ENCODE results near the gene CCDC40.
"Not testable (repeated sequence)": the region's sequence is repeated elsewhere in the genome, so short reads cannot be mapped to it uniquely, and the experiment has no call there.

The CCDC40 gene

DNA sequence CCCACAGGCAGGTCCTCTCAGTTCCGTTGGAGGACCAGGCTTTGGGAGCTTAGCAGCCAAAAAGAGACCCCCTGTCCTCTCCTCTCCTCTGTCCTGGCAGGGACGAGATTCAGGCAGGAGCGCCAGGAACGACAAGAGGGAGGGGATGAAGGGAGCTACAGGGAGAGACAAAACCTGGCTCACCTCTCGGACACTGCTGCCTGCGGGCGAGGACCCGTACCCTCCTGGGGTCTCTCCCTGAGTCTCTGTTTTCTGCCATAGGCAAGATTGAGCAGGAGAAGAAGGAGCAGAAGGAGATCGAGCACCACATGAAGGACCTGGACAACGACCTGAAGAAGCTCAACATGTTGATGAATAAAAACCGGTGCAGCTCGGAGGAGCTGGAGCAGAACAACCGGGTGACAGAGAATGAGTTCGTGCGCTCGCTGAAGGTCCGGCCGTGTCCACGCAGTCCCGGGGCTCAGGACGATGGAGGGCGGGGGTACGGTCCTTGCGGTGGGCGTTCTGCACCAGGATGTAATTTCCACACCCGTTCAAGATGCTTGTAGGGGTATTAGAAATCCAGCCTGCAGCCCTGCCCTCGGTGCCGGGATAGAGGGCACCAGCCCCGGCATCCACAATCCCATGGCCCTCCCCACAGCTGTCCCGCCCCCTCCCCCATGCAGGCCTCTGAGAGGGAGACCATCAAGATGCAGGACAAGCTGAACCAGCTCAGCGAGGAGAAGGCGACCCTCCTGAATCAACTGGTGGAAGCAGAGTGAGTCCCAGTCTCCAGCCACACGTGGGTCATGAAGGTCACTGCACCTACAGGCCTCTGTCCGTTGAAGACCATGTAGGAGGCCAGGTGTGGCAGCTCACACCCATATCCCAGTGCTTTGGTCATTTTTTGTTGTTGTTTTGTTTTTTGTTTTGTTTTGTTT is 51.2 kb downstream of the CCDC40 start:
- TF ChIP-seq, protein P1, sequence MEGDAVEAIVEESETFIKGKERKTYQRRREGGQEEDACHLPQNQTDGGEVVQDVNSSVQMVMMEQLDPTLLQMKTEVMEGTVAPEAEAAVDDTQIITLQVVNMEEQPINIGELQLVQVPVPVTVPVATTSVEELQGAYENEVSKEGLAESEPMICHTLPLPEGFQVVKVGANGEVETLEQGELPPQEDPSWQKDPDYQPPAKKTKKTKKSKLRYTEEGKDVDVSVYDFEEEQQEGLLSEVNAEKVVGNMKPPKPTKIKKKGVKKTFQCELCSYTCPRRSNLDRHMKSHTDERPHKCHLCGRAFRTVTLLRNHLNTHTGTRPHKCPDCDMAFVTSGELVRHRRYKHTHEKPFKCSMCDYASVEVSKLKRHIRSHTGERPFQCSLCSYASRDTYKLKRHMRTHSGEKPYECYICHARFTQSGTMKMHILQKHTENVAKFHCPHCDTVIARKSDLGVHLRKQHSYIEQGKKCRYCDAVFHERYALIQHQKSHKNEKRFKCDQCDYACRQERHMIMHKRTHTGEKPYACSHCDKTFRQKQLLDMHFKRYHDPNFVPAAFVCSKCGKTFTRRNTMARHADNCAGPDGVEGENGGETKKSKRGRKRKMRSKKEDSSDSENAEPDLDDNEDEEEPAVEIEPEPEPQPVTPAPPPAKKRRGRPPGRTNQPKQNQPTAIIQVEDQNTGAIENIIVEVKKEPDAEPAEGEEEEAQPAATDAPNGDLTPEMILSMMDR (IDR thresholded peaks at IDR 0.05; ENCODE audit: insufficient read depth, missing control alignments): no peak
- FAIRE-seq (no peak), DNase-seq (ENCODE audit: insufficient read length, low spot score) (no peak)

DNA sequence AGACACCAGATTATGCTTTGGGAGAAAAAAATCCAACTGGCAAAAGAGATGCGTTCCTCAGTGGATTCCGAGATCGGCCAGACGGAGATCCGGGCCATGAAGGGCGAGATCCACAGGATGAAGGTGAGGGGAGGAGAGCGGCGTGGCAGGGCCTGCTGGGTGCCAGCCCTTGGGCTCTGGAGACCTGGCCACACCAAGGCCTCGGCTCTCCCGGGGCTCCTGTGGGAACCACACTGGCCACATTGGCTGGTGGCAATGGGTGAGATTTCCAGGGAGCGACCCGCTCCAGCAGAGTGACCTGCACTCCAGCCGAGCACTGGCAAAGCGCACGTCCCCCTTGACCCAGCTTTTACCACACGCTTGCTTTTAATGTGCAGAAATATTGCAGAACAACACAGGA is 53.3 kb downstream of the CCDC40 start:
- TF ChIP-seq, protein P1 (IDR thresholded peaks at IDR 0.05; ENCODE audit: insufficient read depth, missing control alignments): no peak
- DNase-seq (ENCODE audit: insufficient read length, low spot score) (no peak), FAIRE-seq (no peak)

DNA sequence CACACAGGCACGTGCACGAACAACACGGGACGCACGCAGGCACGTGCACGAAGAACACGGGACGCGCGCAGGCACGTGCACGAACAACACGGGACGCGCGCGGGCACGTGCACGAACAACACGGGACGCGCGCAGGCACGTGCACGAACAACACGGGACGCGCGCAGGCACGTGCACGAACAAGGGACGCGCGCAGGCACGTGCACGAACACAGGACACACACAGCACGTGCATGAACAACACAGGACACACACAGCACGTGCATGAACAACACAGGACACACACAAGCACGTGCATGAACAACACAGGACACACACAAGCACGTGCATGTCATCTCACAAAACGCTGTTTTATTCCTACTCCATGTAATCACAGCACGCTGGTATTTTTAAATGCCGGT is 53.7 kb downstream of the CCDC40 start:
- FAIRE-seq; DNase-seq (ENCODE audit: insufficient read length, low spot score): not testable (repeated sequence)

DNA sequence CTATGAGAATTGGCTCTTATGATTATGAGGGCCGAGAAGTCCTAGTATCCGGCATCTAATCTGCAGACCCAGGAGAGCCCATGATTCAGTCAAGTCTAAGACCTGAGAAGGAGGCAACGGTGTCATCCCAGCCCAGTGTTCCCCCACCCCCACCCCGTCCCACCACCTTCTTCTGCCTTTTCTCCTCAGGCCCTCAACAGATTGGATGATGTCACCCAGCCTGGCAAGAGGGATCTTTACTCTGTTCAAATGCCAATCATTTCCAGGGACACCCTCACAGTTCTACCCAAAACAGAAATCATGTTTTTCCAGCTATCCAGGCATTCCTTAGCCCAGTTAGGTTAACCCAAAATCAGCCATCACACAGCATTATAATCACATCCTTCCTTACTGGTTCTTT is 54.9 kb downstream of the CCDC40 start:
- TF ChIP-seq, protein P1 (IDR thresholded peaks at IDR 0.05; ENCODE audit: insufficient read depth, missing control alignments): no peak
- no peak for FAIRE-seq
- DNase-seq (ENCODE audit: insufficient read length, low spot score): no peak

DNA sequence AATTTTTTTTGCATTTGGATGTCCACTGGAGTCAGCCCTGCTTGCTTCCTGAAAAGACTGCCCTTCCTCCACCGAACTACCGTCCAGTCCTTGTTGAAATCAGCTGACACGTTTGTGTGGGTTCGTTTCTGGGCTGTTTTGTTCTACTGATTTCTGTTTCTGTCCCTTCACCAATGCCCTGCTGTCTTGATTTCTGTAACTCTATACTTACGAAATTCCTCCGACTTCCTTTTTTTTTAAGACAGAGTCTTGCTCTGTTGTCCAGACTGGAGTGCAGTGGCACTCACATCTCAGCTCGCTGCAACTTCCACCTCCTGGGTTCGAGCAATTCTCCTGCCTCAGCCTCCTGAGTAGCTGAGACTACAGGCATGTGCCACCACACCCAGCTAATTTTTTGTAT is 56.5 kb downstream of the CCDC40 start:
- no peak for FAIRE-seq
- TF ChIP-seq, protein P1 (IDR thresholded peaks at IDR 0.05; ENCODE audit: insufficient read depth, missing control alignments): no peak
- DNase-seq (ENCODE audit: insufficient read length, low spot score): no peak

DNA sequence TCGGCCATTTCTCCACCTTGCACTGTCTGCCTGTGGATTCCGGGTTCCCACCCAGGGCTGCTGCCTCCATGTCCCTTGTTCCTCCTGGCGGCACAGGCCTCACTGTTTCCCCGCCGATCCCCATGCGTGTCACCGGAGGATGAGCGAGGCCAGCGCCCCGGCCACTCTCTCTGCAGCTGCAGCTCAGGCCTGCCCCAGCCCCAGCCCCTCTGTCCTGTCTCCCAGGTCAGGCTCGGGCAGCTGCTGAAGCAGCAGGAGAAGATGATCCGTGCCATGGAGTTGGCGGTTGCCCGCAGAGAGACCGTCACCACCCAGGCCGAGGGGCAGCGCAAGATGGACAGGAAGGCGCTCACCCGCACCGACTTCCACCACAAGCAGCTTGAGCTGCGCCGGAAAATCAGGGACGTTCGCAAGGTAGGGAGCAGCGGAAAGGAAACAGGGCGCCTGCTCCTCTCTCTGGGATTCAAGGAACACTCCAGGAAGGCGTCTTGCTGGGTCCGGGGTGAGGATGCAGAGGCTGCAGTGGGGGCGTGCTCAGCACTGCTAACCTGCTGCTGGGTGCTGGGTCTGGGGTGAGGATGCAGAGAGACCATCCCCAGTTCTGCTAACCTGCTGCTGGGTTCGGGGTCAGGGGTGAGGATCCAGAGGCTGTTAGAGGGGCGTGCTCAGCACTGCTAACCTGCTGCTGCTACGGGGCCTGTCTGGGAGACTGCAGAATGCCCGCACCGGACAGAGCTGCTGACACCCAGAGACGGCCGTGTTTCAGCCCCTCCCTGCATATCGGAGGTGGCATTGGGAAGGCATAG is 58.8 kb downstream of the CCDC40 start:
- no peak for FAIRE-seq
- DNase-seq (ENCODE audit: insufficient read length, low spot score): no peak
- TF ChIP-seq, protein P1 (IDR thresholded peaks at IDR 0.05; ENCODE audit: insufficient read depth, missing control alignments): no peak

DNA sequence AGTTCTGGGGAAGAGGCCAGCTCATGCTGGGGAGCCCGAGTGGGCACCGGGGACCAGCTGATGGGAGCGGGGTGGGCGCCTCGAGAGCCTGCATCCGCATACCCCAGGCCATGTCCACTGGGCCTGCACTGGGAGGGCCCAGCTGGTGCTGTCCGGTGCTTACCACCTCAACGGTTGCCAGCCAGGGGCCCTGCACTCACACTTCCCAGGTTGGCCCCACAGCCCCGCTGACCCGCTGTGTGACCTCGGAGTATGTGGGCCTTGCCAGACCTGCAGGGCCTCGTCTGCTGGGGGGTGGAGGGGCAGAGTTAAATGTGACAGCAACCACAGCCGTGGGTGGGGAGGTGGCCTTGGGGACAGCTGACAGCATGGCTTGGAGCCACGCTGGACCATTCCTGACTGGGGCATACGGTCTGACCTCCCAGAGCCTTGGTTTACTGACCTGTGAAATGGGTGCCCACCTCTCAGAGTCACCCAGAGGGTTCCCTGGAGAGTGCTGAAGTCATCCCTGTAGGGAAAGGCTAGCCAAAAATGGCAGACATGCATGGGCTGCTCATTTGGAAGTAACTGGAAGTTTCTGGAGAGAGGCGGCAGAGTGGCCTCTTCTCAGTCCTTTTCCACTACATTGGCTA is 59.5 kb downstream of the CCDC40 start:
- DNase-seq (ENCODE audit: insufficient read length, low spot score) (no peak), FAIRE-seq (no peak)
- TF ChIP-seq, protein P1 (IDR thresholded peaks at IDR 0.05; ENCODE audit: insufficient read depth, missing control alignments): no peak
